GM21825 (cell line): ENCODE results near the gene ZNF385C.

Source experiments
- ATAC-seq: cut with Tn5 transposase; IDR thresholded peaks from one replicate; pipeline ENCODE4 v1.9.1; 2021; ENCODE audit warnings: mild to moderate bottlenecking, moderate library complexity; ENCODE audit not compliant: unreplicated experiment

ZNF385C gene

GRCh38 chr17:42052346-42052877 lies 45.9 kb downstream of the ZNF385C start:
- no peak for ATAC-seq

GRCh38 chr17:42051645-42052044 lies 46.6 kb downstream of the ZNF385C start:
- ATAC-seq, result no peak

GRCh38 chr17:42051013-42051400 lies 47.3 kb downstream of the ZNF385C start:
- no peak for ATAC-seq

DNA sequence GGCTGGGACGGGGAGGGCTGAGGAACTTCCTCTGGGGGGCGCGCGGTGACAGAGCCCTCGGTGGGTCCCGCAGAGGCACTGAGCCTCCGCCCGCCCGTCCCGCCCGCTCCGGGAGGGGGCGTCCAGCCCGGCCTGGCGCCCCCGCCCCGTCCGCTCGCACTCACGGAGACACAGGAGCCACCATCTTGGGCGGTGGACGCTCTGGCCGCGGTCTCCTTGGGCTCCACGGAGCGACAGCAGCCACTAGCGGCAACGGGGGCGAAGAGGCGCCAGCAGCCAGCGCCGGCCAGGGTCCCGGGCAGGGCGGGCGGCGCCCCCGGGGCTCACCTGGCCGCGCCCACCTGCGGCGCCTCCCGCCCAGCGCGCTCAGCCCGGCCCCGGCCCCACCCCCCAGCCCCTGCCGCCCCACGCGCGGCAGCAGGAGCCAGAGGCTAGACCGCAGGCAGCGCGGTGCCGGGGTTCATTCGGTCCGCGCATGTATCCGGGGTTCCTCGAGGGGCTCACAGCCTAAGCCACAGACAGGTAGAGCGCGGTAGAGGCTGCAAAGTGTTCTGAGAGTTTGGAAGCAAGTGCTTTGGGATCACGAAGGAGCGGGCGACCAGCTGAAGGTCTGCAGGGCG lies 47.8 kb downstream of the ZNF385C start, which contains the start of gene C17orf113:
C17orf113 (minus strand) TSS at position 209 of the 620 bp plus-strand sequence. CDS start 7,225 bp downstream, outside the sequence.
- no peak for ATAC-seq

GRCh38 chr17:42049834-42050392 lies 48.4 kb downstream of the ZNF385C start:
- no peak for ATAC-seq

DNA sequence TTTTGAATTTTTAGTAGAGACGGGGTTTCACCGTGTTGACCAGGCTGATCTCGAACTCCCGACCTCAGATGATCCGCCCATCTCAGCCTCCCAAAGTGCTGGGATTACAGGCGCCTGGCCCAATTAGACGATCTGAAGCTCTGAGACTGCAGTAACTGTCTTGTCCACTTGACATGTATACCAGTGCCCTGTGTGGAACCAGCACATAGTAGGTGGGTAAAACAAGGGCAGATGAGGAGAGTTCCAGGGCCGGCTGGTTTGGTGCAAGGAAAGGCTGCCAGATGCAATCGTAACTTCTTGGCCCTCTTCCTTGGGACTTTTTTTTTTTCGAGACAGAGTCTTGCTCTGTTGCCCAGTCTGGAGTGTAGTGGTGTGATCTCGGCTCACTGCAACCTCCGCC lies 50.9 kb downstream of the ZNF385C start:
- ATAC-seq, result no peak

GRCh38 chr17:42045719-42046118 lies 52.6 kb downstream of the ZNF385C start:
- no peak for ATAC-seq

DNA sequence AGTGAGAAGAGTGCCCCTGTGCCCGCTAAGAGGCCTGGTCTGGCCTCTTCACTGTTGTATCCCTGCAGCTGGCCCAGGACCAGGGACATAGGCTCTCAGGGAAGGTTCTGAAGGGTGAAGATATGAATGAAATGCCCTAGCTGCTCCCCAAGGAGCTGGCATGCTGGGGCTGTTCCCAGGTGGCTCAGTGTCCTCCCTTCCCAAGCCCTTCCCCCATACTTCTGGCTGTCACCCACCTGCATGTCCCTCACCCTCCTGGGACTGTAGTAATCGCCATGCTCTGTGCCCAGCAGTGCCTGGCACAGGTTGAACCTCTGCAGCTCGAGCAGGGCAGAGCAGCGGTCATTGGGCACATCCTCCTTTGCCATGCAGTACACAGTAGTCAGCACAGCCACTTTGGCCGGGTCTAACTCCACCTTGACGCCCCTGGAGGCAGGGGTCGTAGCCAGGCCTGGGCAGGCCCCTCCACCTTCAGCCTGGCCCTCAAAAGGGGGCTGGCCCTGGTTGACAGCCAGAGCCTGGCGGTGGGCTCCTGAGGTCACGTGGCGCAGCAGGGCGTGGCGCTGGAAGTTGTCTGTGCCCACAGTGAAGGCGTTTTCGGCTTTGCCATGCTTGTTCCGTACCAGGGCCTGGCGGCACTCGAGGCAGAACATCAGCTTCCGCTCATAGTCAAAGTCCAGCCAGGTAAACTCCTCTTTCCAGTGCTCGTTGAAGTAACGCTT lies 55.5 kb downstream of the ZNF385C start:
- no peak for ATAC-seq

- no peak for ATAC-seq
These were observed 56.7 kb downstream of the ZNF385C start for GRCh38 chr17:42041619-42042018.

DNA sequence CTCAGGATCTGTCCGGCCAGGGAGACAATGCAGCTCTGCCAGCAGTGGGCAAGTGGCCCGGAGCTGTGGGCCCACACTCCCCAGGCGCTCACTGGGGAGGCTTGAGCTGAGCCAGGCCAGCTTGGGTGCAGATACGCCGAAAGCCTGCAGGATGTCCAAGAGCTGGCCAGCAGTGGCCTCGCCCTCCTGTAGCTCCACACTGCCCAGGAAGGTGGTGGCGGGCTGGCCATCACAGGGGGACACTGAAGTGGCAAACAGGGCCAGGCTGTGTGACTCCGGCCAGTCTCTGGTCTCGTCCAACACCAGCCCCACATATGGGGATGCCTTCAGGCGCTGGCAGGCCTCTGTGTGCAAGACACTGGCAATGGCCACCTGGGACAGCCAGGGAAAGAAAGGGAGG lies 57.5 kb downstream of the ZNF385C start:
- ATAC-seq, result no peak

GRCh38 chr17:42039794-42040763 lies 58.2 kb downstream of the ZNF385C start:
- ATAC-seq, result no peak

GRCh38 chr17:42038221-42038973 lies 59.9 kb downstream of the ZNF385C start:
- ATAC-seq, result no peak

GRCh38 chr17:42034059-42034458 lies 64.2 kb downstream of the ZNF385C start:
- no peak for ATAC-seq

- no peak for ATAC-seq
These were observed 66.7 kb downstream of the ZNF385C start for GRCh38 chr17:42031584-42031983.

DNA sequence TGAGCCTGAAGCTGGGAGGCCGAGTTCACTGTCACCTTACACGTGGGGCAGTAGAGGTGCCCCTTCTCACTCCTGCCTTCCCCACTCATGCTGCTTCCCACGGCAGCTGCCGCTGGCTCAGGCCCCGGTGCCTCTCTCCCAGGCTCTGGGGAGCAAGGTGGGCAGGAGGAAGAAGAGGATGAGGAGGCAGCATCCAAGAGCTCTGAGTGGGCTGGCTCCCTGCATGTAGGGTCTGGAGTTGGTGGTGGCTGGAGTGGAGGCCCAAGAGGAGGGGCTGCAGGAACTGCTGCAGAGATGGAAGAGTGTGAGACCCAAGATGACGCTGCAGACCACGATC lies 69.5 kb downstream of the ZNF385C start:
- no peak for ATAC-seq

DNA sequence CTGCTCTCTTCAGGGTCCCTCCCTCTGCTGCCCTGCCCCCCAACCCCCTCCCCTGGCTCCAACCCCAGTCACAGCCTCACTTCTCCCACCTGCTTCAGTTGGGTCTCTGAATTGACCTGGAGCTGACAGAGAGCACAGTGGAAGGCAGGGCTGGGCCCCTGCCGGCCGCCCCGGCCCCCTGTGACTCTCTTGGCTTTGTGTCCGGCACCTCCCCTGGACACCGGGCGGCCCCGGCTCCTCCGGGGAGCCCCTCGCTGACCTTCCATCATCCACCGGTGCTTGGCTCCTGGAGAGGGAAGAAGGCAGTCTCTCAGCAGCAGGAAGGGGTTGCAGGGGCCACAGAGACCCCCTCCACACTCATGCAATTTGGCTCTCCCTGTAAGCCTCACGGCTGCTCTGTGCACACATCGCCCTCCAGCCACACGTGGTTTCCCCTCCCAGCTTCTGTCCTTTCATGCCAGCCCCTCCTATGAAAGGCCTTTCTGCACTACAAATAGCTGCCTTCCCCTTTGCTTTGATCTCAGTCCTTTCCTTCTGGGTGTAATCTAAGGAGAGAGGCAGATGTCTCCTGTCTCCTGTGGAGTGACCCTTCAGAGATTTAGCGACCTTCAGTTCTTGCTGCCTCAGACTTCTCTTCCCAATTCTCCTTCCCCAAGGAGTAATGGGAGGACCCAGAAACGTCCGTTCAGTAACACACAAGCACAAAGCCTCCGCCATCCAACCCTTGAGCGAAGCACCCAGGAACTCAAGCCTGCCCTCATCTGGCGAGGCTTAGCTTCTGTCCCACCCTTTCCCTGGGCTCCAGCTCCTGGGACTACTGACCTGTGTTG lies 70.1 kb downstream of the ZNF385C start:
- no peak for ATAC-seq

- no peak for ATAC-seq
These were observed 70.7 kb downstream of the ZNF385C start for GRCh38 chr17:42027590-42027889.

DNA sequence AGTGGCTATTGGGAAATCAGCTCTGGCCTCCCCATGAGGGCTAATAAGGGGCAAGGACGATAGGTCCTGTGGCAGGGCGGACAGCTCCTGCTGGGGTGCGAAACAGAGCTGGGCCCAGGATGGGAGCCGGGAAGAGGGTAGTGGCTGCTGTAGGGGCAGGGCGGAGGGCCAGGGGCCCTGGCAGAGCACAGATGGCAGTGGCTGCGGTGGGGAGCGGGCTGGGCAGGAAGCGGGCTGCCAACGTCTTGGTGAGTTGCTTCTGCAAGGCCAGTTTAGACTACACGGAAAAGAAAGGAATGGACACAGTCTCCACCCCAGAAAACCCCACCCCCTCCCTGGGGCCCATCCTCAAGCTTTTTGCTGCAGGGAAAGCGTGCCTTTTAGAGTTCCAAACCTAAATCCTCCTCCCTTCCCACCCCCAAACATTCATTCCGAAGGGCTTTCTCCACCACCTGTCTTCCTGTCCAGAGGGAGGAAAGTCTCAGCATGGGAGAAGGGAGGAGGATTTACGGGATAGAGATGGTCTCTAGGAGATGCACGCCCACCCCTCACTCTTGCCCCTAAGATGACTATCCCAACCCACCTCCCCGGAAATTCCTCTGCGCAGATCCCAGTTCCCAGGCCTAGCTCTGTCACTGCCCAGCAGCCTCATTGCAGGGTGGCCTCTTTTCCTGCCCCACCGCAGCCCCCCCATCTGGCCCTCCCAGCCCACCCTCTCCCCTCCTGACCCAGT lies 71.2 kb downstream of the ZNF385C start:
- no peak for ATAC-seq

- ATAC-seq, result no peak
These were observed 72.3 kb downstream of the ZNF385C start for GRCh38 chr17:42025936-42026335.
